Measurements from ENCODE around the gene UGT2A3. TPM values are rescaled to one million over a fixed set of nuclear protein-coding genes. Genes with fewer than 3 reads are reported as not detected.

The UGT2A3 gene
- total RNA-seq, 2 donors from 2014 or later = not detected

- TF ChIP-seq CTCF (conservative IDR thresholded peaks at IDR 0.05) = no peak
- H3K4me3 ChIP-seq (ENCODE audit: low read length) = no peak overlapping the region
- no peak overlapping the region for H3K27ac ChIP-seq (ENCODE audit: low read depth, low read length)
- Mint-ChIP-seq H3K4me1 (no peaks in the 10 kb centered on the region), H3K27me3 (ENCODE audit: insufficient read depth) (no peaks in the 10 kb centered on the region), H3K9me3 (no peaks in the 10 kb centered on the region), H3K27ac (no peak overlapping the region), H3K36me3 (ENCODE audit: low read depth) (no peaks in the 10 kb centered on the region), H3K4me3 (no peak overlapping the region)
- no peak for DNase-seq
- 79% methylated on average over 3 of the region's 3 CpGs; no CpG with 5 or more reads in 1 of the 2 experiments for WGBS, 2 experiments (ENCODE audit: insufficient coverage in 1 of 2, insufficient read length in 1 of 2)
- H3K4me1 ChIP-seq (ENCODE audit: control insufficient read depth, insufficient read depth, low read length) = no peaks in the 10 kb centered on the region
- no peaks in the 10 kb centered on the region for H3K27me3 ChIP-seq (ENCODE audit: control insufficient read depth, insufficient read depth, low read length, poor library complexity, severe bottlenecking)
- H3K9ac ChIP-seq (ENCODE audit: extremely low read depth, low read length, poor library complexity, severe bottlenecking) = no peak overlapping the region
- peaks cover 6% of the 10 kb centered on the region for H3K9me3 ChIP-seq (ENCODE audit: control insufficient read depth, low read length)
- H3K36me3 ChIP-seq (ENCODE audit: control insufficient read depth, insufficient read depth, low read length) = no peaks in the 10 kb centered on the region
Observed at GRCh38 chr4:68891678-68892077, 59.9 kb downstream of the UGT2A3 start.

GRCh38 chr4:68885545-68885944, 66.1 kb downstream of the UGT2A3 start:
- WGBS, 2 experiments (ENCODE audit: insufficient coverage in 1 of 2, insufficient read length in 1 of 2) = 98 to 100% methylated on average over 1 of the region's 1 CpG
- peaks cover 7% of the 10 kb centered on the region for H3K4me1 ChIP-seq (ENCODE audit: control insufficient read depth, insufficient read depth, low read length)
- no peaks in the 10 kb centered on the region for H3K36me3 ChIP-seq (ENCODE audit: control insufficient read depth, insufficient read depth, low read length)
- Mint-ChIP-seq H3K4me3 (no peak overlapping the region), H3K9me3 (no peaks in the 10 kb centered on the region), H3K27ac (no peak overlapping the region), H3K27me3 (ENCODE audit: insufficient read depth) (no peaks in the 10 kb centered on the region), H3K36me3 (ENCODE audit: low read depth) (no peaks in the 10 kb centered on the region), H3K4me1 (peaks cover 20% of the 10 kb centered on the region)
- H3K27me3 ChIP-seq (ENCODE audit: control insufficient read depth, insufficient read depth, low read length, poor library complexity, severe bottlenecking) = no peaks in the 10 kb centered on the region
- no peak for DNase-seq
- TF ChIP-seq CTCF (conservative IDR thresholded peaks at IDR 0.05) = no peak
- no peak overlapping the region for H3K27ac ChIP-seq (ENCODE audit: low read depth, low read length)
- H3K9ac ChIP-seq (ENCODE audit: extremely low read depth, low read length, poor library complexity, severe bottlenecking) = no peak overlapping the region
- no peak overlapping the region for H3K4me3 ChIP-seq (ENCODE audit: low read length)
- H3K9me3 ChIP-seq (ENCODE audit: control insufficient read depth, low read length) = no peaks in the 10 kb centered on the region

GRCh38 chr4:68883870-68884269, 67.7 kb downstream of the UGT2A3 start:
- no peak overlapping the region for H3K4me3 Mint-ChIP-seq
- TF ChIP-seq CTCF (conservative IDR thresholded peaks at IDR 0.05) = no peak
- no peak overlapping the region for H3K27ac Mint-ChIP-seq
- no peak overlapping the region for H3K4me3 ChIP-seq (ENCODE audit: low read length)
- H3K36me3 Mint-ChIP-seq (ENCODE audit: low read depth) = no peaks in the 10 kb centered on the region
- no peaks in the 10 kb centered on the region for H3K27me3 Mint-ChIP-seq (ENCODE audit: insufficient read depth)
- H3K9me3 Mint-ChIP-seq = no peaks in the 10 kb centered on the region
- H3K36me3 ChIP-seq (ENCODE audit: control insufficient read depth, insufficient read depth, low read length) = no peaks in the 10 kb centered on the region
- no peak for DNase-seq
- 93 to 100% methylated on average over 3 to 6 of the region's 6 CpGs for WGBS, 2 experiments (ENCODE audit: insufficient coverage in 1 of 2, insufficient read length in 1 of 2)
- no peak overlapping the region for H3K9ac ChIP-seq (ENCODE audit: extremely low read depth, low read length, poor library complexity, severe bottlenecking)
- H3K4me1 ChIP-seq (ENCODE audit: control insufficient read depth, insufficient read depth, low read length) = peaks cover 7% of the 10 kb centered on the region
- H3K27me3 ChIP-seq (ENCODE audit: control insufficient read depth, insufficient read depth, low read length, poor library complexity, severe bottlenecking) = no peaks in the 10 kb centered on the region
- H3K27ac ChIP-seq (ENCODE audit: low read depth, low read length) = no peak overlapping the region
- no peaks in the 10 kb centered on the region for H3K9me3 ChIP-seq (ENCODE audit: control insufficient read depth, low read length)
- H3K4me1 Mint-ChIP-seq = peaks cover 29% of the 10 kb centered on the region

Other genes starting within 250 kb of the UGT2A3 start
- not detected for gene UGT2B10, start 135.8 kb downstream of the UGT2A3 start, total RNA-seq
- not detected for gene UGT2B7, start 144.7 kb upstream of the UGT2A3 start, total RNA-seq

All from endodermal cell (in vitro differentiated cells).